ENCODE results near the gene ACOT7.

The ACOT7 gene

GRCh38 chr1:6424000-6424565 lies 30.5 kb upstream of the ACOT7 start:
- no peak for DNase-seq (ENCODE audit: low read depth, low spot score)

- no peak for DNase-seq (ENCODE audit: low read depth, low spot score)
Measured at GRCh38 chr1:6423321-6423999, 29.9 kb upstream of the ACOT7 start.

GRCh38 chr1:6421266-6421665 lies 27.7 kb upstream of the ACOT7 start:
- no peak for DNase-seq (ENCODE audit: low read depth, low spot score)

DNA sequence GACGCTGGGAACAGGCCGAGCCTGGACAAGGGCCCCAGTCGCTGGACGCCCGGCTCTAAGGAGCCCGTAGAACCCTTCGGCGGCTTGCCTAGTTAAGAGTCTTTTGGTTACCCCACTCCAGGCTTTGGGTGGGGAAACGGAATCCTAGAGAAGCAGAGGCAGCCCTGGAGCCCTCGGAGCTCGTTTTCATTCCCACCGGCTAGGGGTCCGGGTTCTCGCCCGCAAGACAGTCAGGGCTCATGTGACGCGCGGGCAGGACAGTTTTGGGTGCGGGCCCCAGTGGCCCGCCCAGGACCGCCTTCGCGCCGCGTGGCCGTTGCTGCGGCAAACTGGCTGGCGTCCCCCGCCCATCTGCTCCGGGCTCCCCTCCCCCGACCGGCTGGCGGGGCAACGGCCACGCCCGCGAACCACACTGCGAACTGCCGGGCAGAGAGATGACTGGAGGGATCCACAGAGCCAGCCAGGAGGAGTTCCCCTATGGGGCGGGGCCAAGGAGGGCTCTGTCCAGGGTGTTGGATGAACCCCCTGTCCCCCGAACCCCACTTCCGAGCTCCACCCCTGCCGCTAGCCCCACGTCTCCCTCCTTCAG lies 27.0 kb upstream of the ACOT7 start:
- no peak for DNase-seq (ENCODE audit: low read depth, low spot score)

GRCh38 chr1:6419804-6420453 lies 26.4 kb upstream of the ACOT7 start, which contains the start of gene HES2:
Gene HES2 (minus strand): TSS chr1:6419919. CDS start chr1:6419820, 99 bp downstream.
- no peak for DNase-seq (ENCODE audit: low read depth, low spot score)

DNA sequence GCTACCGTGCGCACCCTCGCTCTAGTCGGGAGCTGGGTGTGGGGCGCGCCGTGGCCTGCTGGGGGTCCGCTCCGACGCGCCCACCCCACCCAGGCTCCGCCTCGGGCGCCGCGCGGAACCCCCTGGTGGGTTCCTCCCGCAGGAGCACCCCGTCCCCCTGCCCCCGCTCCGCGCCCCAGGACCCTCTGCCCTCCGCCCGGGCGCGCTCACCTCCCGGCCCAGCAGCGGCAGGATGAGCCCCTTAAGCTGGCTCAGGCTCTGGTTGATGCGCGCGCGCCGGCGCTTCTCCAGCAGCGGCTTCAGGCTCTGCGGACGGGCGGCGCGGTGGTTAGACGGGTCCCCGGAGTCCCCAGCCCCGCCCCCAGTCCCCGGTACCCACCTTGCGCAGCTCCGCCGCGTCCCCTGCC lies 25.8 kb upstream of the ACOT7 start:
- DNase-seq (ENCODE audit: low read depth, low spot score), result no peak

- no peak for DNase-seq (ENCODE audit: low read depth, low spot score)
Measured at GRCh38 chr1:6418668-6419396, 25.3 kb upstream of the ACOT7 start.

- DNase-seq (ENCODE audit: low read depth, low spot score), result no peak
Measured at GRCh38 chr1:6417961-6418667, 24.5 kb upstream of the ACOT7 start.

DNA sequence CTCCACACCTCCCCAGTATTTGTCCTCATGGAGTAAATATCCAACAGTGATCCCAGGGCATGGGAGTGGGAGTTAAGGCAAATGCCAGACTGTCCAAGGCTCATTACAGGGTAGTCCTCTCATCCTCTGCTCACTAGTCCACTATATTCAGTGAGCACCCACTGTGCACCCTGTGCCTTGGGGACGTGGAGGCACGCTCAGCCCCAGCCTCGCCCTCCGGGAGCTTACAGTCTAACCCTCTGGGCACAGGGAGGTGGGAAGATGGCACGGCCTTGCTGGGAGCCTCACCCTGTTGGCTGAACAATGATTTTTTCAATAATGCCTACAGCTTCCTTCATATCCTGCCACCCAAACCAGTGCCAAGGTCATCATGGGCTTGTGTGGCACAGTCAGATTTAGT lies 23.3 kb upstream of the ACOT7 start:
- no peak for DNase-seq (ENCODE audit: low read depth, low spot score)

DNA sequence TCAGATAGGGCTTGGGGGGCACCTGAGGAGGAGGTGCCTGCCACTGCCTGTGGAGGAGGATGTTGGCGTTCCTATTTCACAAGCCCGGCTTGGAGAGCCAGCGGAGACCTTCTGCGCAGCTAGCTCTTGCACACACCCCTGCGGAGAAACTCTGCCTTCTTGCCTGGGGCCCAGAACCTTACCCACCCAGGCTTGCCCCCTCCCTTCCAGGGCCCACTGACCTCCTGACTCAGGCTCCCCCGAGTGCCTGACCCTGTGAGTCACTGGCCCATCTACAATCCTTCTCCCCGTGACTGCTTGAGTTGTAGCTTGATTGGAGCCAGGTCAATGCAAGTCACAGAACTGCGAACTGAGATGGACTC lies 22.7 kb upstream of the ACOT7 start:
- DNase-seq (ENCODE audit: low read depth, low spot score), result no peak

GRCh38 chr1:6414881-6415626 lies 21.5 kb upstream of the ACOT7 start:
- DNase-seq (ENCODE audit: low read depth, low spot score), result no peak

- peak; percentile 67 for DNase-seq (ENCODE audit: low read depth, low spot score)
Measured at GRCh38 chr1:6414443-6414844, 20.9 kb upstream of the ACOT7 start.

DNA sequence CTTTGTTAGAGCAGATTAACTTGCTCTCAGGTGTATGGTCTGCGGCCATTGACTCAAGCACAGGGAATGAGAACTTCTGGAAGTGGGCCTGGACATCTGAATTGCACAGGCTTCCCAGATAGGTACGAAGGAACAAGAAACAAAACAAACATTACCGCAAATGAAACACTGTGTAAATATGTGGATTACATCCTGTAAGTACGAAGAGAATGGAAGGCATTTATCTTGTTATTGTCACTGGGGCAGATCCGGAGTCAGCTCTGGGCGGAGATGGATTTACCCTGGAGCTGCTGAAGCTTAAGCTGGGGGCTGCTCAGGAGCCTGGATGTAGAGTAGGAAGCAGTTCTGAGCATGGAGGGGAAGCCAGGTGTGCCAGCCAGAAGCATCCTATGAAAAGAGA lies 19.3 kb upstream of the ACOT7 start:
- DNase-seq (ENCODE audit: low read depth, low spot score), result no peak

DNA sequence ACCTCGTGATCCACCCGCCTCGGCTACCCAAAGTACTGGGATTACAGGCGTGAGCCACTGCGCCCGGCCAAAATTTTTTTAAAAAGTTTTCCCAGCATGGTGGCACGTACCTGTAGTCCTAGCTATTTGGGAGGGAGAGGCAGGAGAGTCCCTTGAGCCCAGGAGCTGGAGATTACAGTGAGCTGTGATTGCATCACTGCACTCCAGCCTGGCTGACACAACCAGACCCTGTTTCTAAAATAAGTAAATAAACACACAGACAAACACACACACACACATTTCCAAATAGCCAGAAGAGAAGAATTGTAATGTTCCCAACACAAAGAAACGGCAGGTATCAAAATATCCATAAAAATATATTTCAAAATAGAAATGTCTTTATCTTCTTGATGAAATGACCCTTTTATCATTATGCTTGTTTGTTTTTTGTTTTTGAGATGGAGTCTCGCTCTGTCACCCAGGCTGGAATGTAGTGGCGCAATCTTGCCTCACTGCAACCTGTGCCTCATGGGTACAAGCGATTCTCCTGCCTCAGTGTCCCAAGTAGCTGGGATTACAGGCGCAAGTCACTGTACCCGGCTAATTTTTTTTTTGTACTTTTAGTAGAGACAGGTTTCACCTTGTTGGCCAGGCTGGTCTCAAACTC lies 16.8 kb upstream of the ACOT7 start:
- no peak for DNase-seq (ENCODE audit: low read depth, low spot score)

DNA sequence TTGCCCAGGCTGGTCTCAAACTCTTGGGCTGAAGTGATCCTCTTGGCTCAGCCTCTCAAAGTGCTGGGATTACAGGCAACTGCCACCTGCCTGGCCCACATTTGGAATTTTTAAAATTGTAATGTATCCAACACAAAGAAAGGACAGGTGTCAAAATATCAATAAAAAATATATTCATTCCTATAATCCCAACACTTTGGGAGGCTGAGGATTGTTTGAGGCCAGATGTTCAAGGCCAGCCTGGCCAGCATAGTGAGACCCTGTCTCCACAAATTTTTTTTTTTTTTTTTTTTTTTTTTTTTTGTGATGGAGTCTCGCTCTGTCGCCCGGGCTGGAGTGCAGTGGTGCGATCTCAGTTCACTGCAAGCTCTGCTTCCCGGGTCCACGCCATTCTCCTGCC lies 16.2 kb upstream of the ACOT7 start:
- no peak for DNase-seq (ENCODE audit: low read depth, low spot score)

- DNase-seq (ENCODE audit: low read depth, low spot score), result no peak
Measured at GRCh38 chr1:6409053-6409452, 15.5 kb upstream of the ACOT7 start.

- DNase-seq (ENCODE audit: low read depth, low spot score), result no peak
Measured at GRCh38 chr1:6408023-6408422, 14.5 kb upstream of the ACOT7 start.

GRCh38 chr1:6401673-6402072 lies 8.1 kb upstream of the ACOT7 start:
- DNase-seq (ENCODE audit: low read depth, low spot score), result no peak

GRCh38 chr1:6399294-6399693 lies 5.7 kb upstream of the ACOT7 start:
- no peak for DNase-seq (ENCODE audit: low read depth, low spot score)

DNA sequence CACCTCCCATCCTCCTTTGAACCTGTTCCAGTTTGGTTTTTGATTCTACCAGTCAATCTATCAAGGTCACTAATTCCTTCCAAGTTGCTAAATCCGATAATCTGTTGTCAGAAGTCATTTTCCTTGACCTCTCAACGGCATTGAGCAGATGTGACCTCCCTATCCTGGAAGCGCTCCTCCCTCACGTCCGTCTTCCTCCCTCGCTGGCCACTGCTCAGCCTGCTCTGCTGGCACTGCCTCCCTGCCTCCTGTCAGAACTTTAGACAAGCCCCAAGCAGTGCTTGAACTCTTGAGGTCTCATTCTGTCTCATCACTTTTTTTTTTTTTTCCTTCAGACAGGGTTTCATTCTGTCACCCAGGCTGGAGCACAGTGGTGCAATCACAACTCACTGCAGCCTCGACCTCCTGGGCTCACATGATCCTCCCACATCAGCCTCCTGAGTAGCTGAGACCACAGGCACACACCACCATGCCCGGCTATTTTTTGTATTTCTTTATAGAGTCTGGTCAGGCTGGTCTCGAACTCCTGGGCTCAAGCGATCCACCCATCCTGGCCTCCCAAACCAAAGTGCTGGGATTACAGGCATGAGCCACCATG lies 4.4 kb upstream of the ACOT7 start:
- DNase-seq (ENCODE audit: low read depth, low spot score), result no peak

Data from iPS DF 19.7 (cell line).